ENCODE results near the gene HPRT1. TPM values are rescaled to one million over a fixed set of nuclear protein-coding genes. Genes with fewer than 3 reads are reported as not detected.

The HPRT1 gene
- polyA plus RNA-seq, 1 donor (not counting 4 experiments of a cell fraction or from before 2014, with no cell fraction given) = 48.1 TPM

GRCh38 chrX:134528960-134529359 is 69.0 kb downstream of the HPRT1 start:
- FAIRE-seq (no peak), DNase-seq (ENCODE audit: low read depth, low spot score) (no peak)
- Histone ChIP-seq H3K79me2 (ENCODE audit: control insufficient read depth, insufficient read depth, low read length) (no peaks in the 10 kb centered on the region), H3K4me1 (ENCODE audit: control insufficient read depth, extremely low read depth, insufficient read depth, low read length) (peaks cover 9% of the 10 kb centered on the region), H3K9me1 (ENCODE audit: control insufficient read depth, extremely low read depth, insufficient read depth, low read length) (no peaks in the 10 kb centered on the region), H2AFZ (ENCODE audit: control insufficient read depth, low read length) (no peak overlapping the region), H3K9ac (ENCODE audit: control insufficient read depth, extremely low read depth, insufficient read depth, low read length) (no peak overlapping the region), H3K27me3 (ENCODE audit: control insufficient read depth, extremely low read depth, insufficient read depth, low read length) (no peaks in the 10 kb centered on the region), H4K20me1 (ENCODE audit: control insufficient read depth, extremely low read depth, insufficient read depth, low read length) (no peaks in the 10 kb centered on the region), H3K4me2 (ENCODE audit: control insufficient read depth, extremely low read depth, insufficient read depth, low read depth, low read length) (no peak overlapping the region), H3K27ac (ENCODE audit: control insufficient read depth, insufficient read depth, low read length) (no peak overlapping the region), H3K36me3 (ENCODE audit: control insufficient read depth in 2 of 2, extremely low read depth in 1 of 2, insufficient read depth in 2 of 2, low read length in 2 of 2) (no peaks in the 10 kb centered on the region), H3K9me3 (ENCODE audit: control insufficient read depth, low read depth, low read length) (no peaks in the 10 kb centered on the region), H3K4me3 (ENCODE audit: control insufficient read depth in 2 of 3, extremely low read depth in 1 of 3, insufficient read depth in 2 of 3, low read depth in 1 of 3, low read length in 3 of 3) (no peak overlapping the region)
- dilution Hi-C loops (cut with MboI; ENCODE audit: extremely low pct_ligation_motif_present, low sequenced_read_pairs) = no loop called here
- TF ChIP-seq, protein P1, sequence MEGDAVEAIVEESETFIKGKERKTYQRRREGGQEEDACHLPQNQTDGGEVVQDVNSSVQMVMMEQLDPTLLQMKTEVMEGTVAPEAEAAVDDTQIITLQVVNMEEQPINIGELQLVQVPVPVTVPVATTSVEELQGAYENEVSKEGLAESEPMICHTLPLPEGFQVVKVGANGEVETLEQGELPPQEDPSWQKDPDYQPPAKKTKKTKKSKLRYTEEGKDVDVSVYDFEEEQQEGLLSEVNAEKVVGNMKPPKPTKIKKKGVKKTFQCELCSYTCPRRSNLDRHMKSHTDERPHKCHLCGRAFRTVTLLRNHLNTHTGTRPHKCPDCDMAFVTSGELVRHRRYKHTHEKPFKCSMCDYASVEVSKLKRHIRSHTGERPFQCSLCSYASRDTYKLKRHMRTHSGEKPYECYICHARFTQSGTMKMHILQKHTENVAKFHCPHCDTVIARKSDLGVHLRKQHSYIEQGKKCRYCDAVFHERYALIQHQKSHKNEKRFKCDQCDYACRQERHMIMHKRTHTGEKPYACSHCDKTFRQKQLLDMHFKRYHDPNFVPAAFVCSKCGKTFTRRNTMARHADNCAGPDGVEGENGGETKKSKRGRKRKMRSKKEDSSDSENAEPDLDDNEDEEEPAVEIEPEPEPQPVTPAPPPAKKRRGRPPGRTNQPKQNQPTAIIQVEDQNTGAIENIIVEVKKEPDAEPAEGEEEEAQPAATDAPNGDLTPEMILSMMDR (optimal IDR thresholded peaks at IDR 0.05 in 1 of 3, IDR thresholded peaks at IDR 0.05 in 1 of 3, conservative IDR thresholded peaks at IDR 0.05 in 1 of 3; ENCODE audit: extremely low read depth in 1 of 3, insufficient read depth in 2 of 3, low read length in 3 of 3) = no peak
- no peak for TF ChIP-seq EZH2 (IDR thresholded peaks at IDR 0.05; ENCODE audit: low read length)

DNA sequence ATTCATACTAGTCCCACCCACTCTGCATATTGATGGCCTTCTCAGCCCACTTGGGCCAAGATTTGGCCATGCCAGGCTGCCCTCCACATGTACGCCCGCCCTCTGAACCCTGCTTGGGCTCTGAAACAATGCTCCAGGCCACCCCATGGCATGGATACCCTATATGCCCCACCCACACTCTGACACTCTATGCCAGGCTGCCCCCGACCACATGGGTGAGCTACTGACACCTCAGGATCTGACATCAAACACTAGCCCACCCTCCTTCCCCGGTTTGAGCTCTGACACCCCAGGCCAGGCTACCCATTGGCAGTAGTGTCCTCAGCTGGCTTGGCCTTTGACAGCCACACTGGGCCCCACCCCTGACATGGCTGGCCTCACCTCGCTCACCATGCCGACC is 69.5 kb downstream of the HPRT1 start:
- Histone ChIP-seq H3K4me3 (ENCODE audit: control insufficient read depth in 2 of 3, extremely low read depth in 1 of 3, insufficient read depth in 2 of 3, low read depth in 1 of 3, low read length in 3 of 3) (no peak overlapping the region), H3K9me3 (ENCODE audit: control insufficient read depth, low read depth, low read length) (no peaks in the 10 kb centered on the region), H3K36me3 (ENCODE audit: control insufficient read depth in 2 of 2, extremely low read depth in 1 of 2, insufficient read depth in 2 of 2, low read length in 2 of 2) (no peaks in the 10 kb centered on the region), H3K9ac (ENCODE audit: control insufficient read depth, extremely low read depth, insufficient read depth, low read length) (no peak overlapping the region), H3K9me1 (ENCODE audit: control insufficient read depth, extremely low read depth, insufficient read depth, low read length) (no peaks in the 10 kb centered on the region), H2AFZ (ENCODE audit: control insufficient read depth, low read length) (no peak overlapping the region), H3K27ac (ENCODE audit: control insufficient read depth, insufficient read depth, low read length) (no peak overlapping the region), H3K4me2 (ENCODE audit: control insufficient read depth, extremely low read depth, insufficient read depth, low read depth, low read length) (no peak overlapping the region), H3K79me2 (ENCODE audit: control insufficient read depth, insufficient read depth, low read length) (no peaks in the 10 kb centered on the region), H4K20me1 (ENCODE audit: control insufficient read depth, extremely low read depth, insufficient read depth, low read length) (no peaks in the 10 kb centered on the region), H3K27me3 (ENCODE audit: control insufficient read depth, extremely low read depth, insufficient read depth, low read length) (no peaks in the 10 kb centered on the region), H3K4me1 (ENCODE audit: control insufficient read depth, extremely low read depth, insufficient read depth, low read length) (peaks cover 9% of the 10 kb centered on the region)
- TF ChIP-seq, protein P1 (optimal IDR thresholded peaks at IDR 0.05 in 1 of 3, IDR thresholded peaks at IDR 0.05 in 1 of 3, conservative IDR thresholded peaks at IDR 0.05 in 1 of 3; ENCODE audit: extremely low read depth in 1 of 3, insufficient read depth in 2 of 3, low read length in 3 of 3) = no peak
- no peak for TF ChIP-seq EZH2 (IDR thresholded peaks at IDR 0.05; ENCODE audit: low read length)
- no peak for DNase-seq (ENCODE audit: low read depth, low spot score)
- no peak for FAIRE-seq
- dilution Hi-C loops (cut with MboI; ENCODE audit: extremely low pct_ligation_motif_present, low sequenced_read_pairs) = no loop called here
